HG03159 (cell line): Measurements from ENCODE around the gene TLCD5.
A peak's percentile ranks its signal among the peaks of the same experiment; 100 is the strongest.

ENCODE experiments used
- ATAC-seq: cut with Tn5 transposase; IDR thresholded peaks from one replicate; pipeline ENCODE4 v1.9.1; 2021; ENCODE audit warnings: mild to moderate bottlenecking, moderate library complexity; ENCODE audit not compliant: unreplicated experiment

TLCD5 gene

GRCh38 chr11:120306519-120307242 lies 18.4 kb upstream of the TLCD5 start:
- ATAC-seq = no peak

DNA sequence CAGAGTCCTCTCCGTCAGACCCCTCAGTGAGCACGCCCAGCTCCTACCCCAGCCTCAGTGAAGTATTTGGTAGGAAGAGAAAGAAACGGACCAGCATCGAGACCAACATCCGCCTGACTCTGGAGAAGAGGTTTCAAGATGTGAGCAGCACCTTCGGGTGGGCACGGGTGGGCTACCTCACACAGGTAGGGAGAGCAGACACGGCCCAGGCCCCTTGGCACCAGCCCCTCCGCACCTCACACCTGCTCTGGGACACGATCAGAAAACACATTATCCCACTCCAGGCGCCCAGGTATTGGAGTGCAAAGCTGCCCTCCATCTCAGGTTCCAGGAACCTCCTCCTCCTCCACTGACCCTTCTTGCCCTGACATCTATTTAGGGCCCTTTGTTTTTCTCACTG lies 17.6 kb upstream of the TLCD5 start:
- no peak for ATAC-seq

- no peak for ATAC-seq
These were observed 17.0 kb upstream of the TLCD5 start for GRCh38 chr11:120308081-120308480.

DNA sequence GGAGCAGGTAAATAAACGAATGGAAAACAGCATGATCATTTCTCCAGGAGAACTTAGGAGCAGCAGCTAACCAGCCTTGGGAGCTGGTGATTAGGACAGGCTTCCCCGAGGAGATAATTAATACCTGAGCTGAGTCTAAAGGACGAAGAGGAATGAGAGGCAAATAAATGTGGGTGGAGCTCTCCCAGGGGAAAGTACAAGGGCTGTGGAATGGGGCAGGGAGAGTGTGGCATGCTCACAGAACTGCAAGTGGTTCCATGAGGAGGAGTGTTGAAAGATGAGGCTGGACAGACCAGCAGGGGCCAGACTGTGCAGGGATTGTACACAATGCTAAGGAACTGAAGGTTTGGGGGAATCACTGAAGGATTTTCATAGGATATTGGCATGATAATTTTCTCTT lies 14.2 kb upstream of the TLCD5 start:
- no peak for ATAC-seq

DNA sequence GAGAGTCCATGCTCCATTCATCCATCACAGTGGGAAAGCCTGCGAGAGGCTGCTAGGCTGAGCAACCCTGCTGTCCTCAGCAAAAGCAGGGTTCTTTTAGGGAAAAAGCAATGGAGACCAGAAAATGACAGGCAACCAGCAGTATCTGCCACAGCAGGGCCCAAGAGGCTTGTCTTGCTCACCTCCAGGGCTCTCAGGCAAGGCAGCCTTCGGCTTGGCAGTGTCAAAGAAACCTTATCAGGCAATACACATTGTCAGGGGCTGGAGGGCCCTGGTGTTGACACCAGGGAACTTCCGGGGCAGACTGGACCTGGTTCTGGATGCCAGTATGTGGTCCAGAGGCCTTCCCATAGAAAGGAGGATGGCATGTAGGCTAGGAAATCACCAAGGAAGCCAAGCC lies 10.2 kb upstream of the TLCD5 start:
- no peak for ATAC-seq

DNA sequence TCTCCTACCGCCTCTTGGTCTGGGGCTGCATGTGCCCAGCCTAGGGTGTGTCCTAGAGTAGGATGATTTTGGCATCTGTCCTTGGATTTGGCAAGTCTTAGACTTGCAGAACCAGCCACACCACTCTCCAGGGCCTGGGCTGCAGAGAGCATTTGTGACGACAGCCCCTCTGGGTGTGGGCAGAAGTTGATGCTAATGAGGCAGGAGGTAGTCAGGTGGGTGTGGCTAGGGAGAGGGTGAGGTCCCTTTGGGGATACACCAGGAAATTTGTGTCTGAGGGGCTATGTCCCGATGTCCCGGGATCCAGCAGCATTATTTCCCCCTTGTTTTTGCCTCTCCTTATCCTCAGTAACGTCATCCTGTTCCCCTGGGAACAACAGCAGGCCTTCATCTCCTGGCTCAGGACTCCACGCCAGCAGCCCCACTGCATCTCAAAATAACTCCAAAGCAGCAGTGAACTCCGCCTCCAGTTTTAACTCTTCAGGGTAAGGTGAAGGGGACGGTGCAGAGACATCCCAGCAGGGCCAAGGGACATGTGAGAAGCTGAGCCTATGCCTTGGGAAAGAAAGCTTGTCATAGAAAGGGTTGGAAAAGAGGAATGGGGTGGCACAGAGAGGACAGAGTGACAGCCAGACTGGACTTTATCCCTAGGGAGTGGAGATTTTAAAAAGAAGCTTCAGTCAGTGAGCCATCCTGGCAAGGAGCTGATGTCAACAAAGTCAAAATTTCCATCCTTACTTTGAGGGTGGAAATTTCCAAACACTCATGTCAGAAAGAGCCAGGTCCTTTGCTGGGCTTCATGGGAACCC lies 8.0 kb upstream of the TLCD5 start:
- ATAC-seq = no peak

- no peak for ATAC-seq
These were observed 7.2 kb upstream of the TLCD5 start for GRCh38 chr11:120317689-120318480.

- ATAC-seq = no peak
These were observed 6.2 kb upstream of the TLCD5 start for GRCh38 chr11:120318906-120319305.

GRCh38 chr11:120326228-120326627 lies 1.1 kb downstream of the TLCD5 start:
- no peak for ATAC-seq

GRCh38 chr11:120326845-120327281 lies 1.8 kb downstream of the TLCD5 start:
- no peak for ATAC-seq

DNA sequence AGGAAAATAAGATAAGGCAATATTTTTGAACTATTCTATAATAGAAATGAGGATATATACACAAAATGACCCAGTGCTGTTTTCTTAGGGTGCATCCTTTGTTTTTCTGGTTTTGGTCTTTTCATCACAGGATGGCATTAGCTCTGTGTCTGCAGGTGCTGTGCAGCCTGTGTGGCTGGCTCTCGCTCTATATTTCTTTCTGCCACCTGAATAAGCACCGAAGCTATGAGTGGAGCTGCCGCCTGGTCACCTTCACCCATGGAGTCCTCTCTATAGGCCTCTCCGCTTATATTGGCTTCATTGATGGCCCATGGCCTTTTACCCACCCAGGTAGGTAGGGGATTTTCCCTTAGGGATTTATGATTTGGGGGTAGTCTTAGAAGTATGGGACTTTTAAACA lies 2.2 kb downstream of the TLCD5 start:
- no peak for ATAC-seq

GRCh38 chr11:120329556-120329955 lies 4.5 kb downstream of the TLCD5 start:
- no peak for ATAC-seq

- no peak for ATAC-seq
These were observed 4.9 kb downstream of the TLCD5 start for GRCh38 chr11:120330045-120330444.

DNA sequence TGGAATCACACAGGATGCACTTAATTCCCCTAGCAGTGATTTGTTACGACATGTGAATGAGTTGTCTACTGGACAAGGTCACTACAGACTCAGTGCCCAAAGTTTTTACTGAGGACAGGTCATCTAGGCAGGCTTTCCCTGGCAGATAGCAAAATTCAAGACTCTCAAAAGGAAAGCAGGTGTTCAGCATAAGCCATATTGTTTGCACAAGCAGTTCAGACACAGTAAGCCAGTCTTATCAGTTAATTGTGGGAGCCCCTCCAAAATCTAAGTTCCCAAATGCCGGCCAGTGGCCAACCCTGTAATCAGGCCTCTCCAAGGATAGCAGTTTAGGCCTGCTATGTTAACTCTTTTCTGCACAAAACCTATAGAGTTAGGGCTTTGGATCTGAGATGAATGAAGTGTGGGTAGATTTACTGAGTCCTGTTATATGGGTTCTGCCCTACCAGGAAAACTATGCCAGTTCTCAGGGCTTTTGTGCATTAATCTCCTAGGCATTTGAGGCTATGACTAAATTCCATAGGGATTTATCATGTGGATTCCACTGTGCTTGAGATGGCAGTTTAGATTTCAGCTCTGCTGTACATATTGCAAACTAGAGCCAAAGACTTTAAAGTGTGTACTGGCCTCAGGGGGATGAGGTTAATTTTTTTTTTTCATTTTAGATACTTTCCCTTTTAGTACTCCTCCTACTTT lies 6.3 kb downstream of the TLCD5 start:
- ATAC-seq = no peak

- no peak for ATAC-seq
These were observed 8.0 kb downstream of the TLCD5 start for GRCh38 chr11:120332822-120333716.

GRCh38 chr11:120333801-120334200 lies 8.7 kb downstream of the TLCD5 start:
- ATAC-seq = no peak

- no peak for ATAC-seq
These were observed 9.2 kb downstream of the TLCD5 start for GRCh38 chr11:120334332-120334731.

DNA sequence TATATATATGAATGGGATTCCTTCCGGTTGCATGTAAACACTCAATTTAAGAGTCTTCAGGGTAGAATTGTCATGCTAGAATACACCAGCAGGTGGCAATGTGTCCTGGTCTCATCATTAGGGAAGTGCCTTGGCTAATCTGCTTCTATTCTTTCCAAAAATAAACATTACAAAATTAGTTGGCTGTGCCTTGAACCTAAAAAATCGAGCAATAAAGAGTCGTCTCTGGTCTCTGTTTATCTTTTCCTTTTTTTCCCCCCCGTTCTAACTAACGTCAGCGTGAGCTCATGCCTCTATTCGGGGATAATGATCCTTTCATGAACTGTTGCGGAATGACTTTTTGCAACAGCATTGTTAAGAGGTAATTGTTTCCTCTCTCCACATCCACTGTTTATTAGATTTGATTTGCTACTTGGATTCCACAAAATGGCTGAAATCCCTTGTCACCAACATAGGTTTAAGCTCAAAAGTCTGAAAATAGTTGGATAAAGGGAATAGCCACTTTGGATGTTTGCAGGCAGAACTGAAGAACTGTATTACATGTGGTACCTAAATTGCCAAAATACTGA lies 9.9 kb downstream of the TLCD5 start:
- ATAC-seq = no peak

GRCh38 chr11:120335556-120335907 lies 10.4 kb downstream of the TLCD5 start:
- ATAC-seq = peak; percentile 10
